H1 (cell line): ENCODE data around the gene SVIL. TPM values are rescaled to one million over a fixed set of nuclear protein-coding genes. Genes with fewer than 3 reads are reported as not detected.

Experiments used
- CTCF ChIA-PET: fragments of 300-600 bp; sonication (Branson Sonifier 250); formaldehyde crosslinking; loops from one replicate; lab custom pipeline; 2021; ENCODE audit not compliant: partially characterized antibody; lab: Charles Lee
- POLR2A ChIA-PET: fragments of 300-600 bp; sonication (Branson Sonifier 250); formaldehyde crosslinking; loops from one replicate; lab custom pipeline; 2021; ENCODE audit warnings: inconsistent platforms; ENCODE audit not compliant: partially characterized antibody; lab: Charles Lee
- DNase-seq, 2 experiments: peaks; one replicate each; pipeline versions ENCODE4 v3.0.0 to v3.0.0-alpha.2; 2010 to 2022; ENCODE audit warnings: low spot score in 2 of 2, low read depth in 1 of 2, mixed read lengths in 1 of 2
- FAIRE-seq: peaks from 2 replicates; lab custom pipeline; 2011; peaks lifted over from hg19 to GRCh38; lab: Jason Lieb, UNC
- H2AFZ ChIP-seq: 2 replicates; pipeline ENCODE4 v1.8.1; 2012; ENCODE audit warnings: low read length, inconsistent platforms
- H2AK5ac ChIP-seq: 2 replicates; pipeline ENCODE4 v1.6.1; 2013; ENCODE audit warnings: low read depth, low read length
- H2BK120ac ChIP-seq: replicated peaks from 2 replicates; pipeline ENCODE3; 2013; ENCODE audit warnings: low read depth, low read length, inconsistent platforms
- H2BK12ac ChIP-seq: 2 replicates; pipeline ENCODE4 v1.6.1; 2013; ENCODE audit warnings: low read depth, low read length
- H2BK15ac ChIP-seq: 2 replicates; pipeline ENCODE4 v1.6.1; 2013; ENCODE audit warnings: low read length
- H2BK20ac ChIP-seq: 2 replicates; pipeline ENCODE4 v1.6.1; 2013; ENCODE audit warnings: low read length
- H2BK5ac ChIP-seq: 2 replicates; pipeline ENCODE4 v1.6.1; 2013; ENCODE audit warnings: low read depth, low read length
- H3K14ac ChIP-seq: 2 replicates; pipeline ENCODE4 v1.6.1; 2013; ENCODE audit warnings: inconsistent platforms; ENCODE audit not compliant: insufficient read length
- H3K18ac ChIP-seq: 2 replicates; pipeline ENCODE4 v1.6.1; 2013; ENCODE audit warnings: low read length; ENCODE audit errors: extremely low read depth
- H3K23ac ChIP-seq: 2 replicates; pipeline ENCODE4 v1.6.1; 2013; ENCODE audit warnings: inconsistent platforms; ENCODE audit not compliant: insufficient read length
- H3K23me2 ChIP-seq: 2 replicates; pipeline ENCODE4 v1.6.1; 2013; ENCODE audit warnings: low read depth, low read length
- H3K27ac ChIP-seq: 2 replicates; pipeline ENCODE4 v1.6.1; 2011; ENCODE audit warnings: low read depth, low read length, inconsistent platforms
- H3K27me3 ChIP-seq, 4 experiments: replicated peaks in 1 of 4; 1 replicate in 1 of 4; 2 replicates in 3 of 4; pipeline versions ENCODE4 v1.6.1 to v1.8.1; 2011 to 2013; ENCODE audit warnings: low read length in 3 of 4, mild to moderate bottlenecking in 3 of 4, inconsistent platforms in 2 of 4, mixed read lengths in 2 of 4, moderate library complexity in 1 of 4; ENCODE audit not compliant: control insufficient read depth in 3 of 4, insufficient read depth in 3 of 4; ENCODE audit errors: extremely low read depth in 1 of 4
- H3K36me3 ChIP-seq, 4 experiments: 2 replicates each; pipeline versions ENCODE4 v1.6.1 to v1.8.1; 2011 to 2013; ENCODE audit warnings: mild to moderate bottlenecking in 4 of 4, low read length in 3 of 4, moderate library complexity in 2 of 4, control low read depth in 1 of 4, inconsistent platforms in 1 of 4; ENCODE audit not compliant: insufficient read depth in 4 of 4, control insufficient read depth in 2 of 4
- H3K4ac ChIP-seq: replicated peaks from 2 replicates; pipeline ENCODE3; 2013; ENCODE audit warnings: low read length, low read depth, mixed read lengths, inconsistent platforms; ENCODE audit not compliant: insufficient read length
- H3K4me1 ChIP-seq, 4 experiments: replicated peaks in 1 of 4; 1 replicate in 1 of 4; 2 replicates in 3 of 4; pipeline versions ENCODE4 v1.6.1 to v1.8.1; 2011 to 2013; ENCODE audit warnings: low read length in 3 of 4, inconsistent platforms in 2 of 4, mixed read lengths in 1 of 4; ENCODE audit not compliant: insufficient read depth in 4 of 4, control insufficient read depth in 3 of 4
- H3K4me2 ChIP-seq, 2 experiments: 2 replicates each; pipeline versions ENCODE4 v1.6.1 to v1.8.1; 2011 to 2013; ENCODE audit warnings: low read depth in 2 of 2, low read length in 2 of 2, control low read depth in 1 of 2, inconsistent platforms in 1 of 2, mild to moderate bottlenecking in 1 of 2; ENCODE audit not compliant: insufficient read depth in 1 of 2
- H3K4me3 ChIP-seq, 4 experiments: fragments of 200-600, 300-600 bp in 1 of 4; sonication (generic), shearing (Covaris generic), sonication (Bioruptor Twin) in 1 of 4; 2 replicates each; pipeline versions ENCODE4 v1.5.1 to v1.8.1; 2011 to 2016; ENCODE audit warnings: low read length in 4 of 4, low read depth in 3 of 4, control low read depth in 2 of 4, inconsistent platforms in 2 of 4, mild to moderate bottlenecking in 2 of 4, mixed read lengths in 1 of 4, moderate library complexity in 1 of 4; ENCODE audit not compliant: insufficient read depth in 2 of 4; ENCODE audit errors: extremely low read depth in 1 of 4
- H3K56ac ChIP-seq: replicated peaks from 2 replicates; pipeline ENCODE3; 2013; ENCODE audit warnings: low read depth, mild to moderate bottlenecking, mixed read lengths, low read length, inconsistent platforms; ENCODE audit not compliant: insufficient read length
- H3K79me1 ChIP-seq: 2 replicates; pipeline ENCODE4 v1.6.1; 2013; ENCODE audit warnings: low read depth, low read length, control low read depth
- H3K79me2 ChIP-seq, 2 experiments: 2 replicates each; pipeline versions ENCODE4 v1.6.1 to v1.8.1; 2012 to 2013; ENCODE audit warnings: low read length in 2 of 2, mild to moderate bottlenecking in 2 of 2, inconsistent platforms in 1 of 2; ENCODE audit not compliant: insufficient read depth in 2 of 2, control insufficient read depth in 1 of 2
- H3K9ac ChIP-seq, 4 experiments: replicated peaks in 1 of 4; 1 replicate in 1 of 4; 2 replicates in 3 of 4; pipeline versions ENCODE4 v1.6.1 to v1.8.1; 2011 to 2013; ENCODE audit warnings: low read depth in 3 of 4, low read length in 3 of 4, control low read depth in 2 of 4, mild to moderate bottlenecking in 2 of 4, moderate library complexity in 2 of 4, inconsistent platforms in 1 of 4; ENCODE audit errors: extremely low read depth in 1 of 4
- H3K9me3 ChIP-seq, 2 experiments: 2 replicates each; pipeline versions ENCODE4 v1.6.1 to v1.8.1; 2012 to 2013; ENCODE audit warnings: mild to moderate bottlenecking in 2 of 2, moderate library complexity in 2 of 2, control low read depth in 1 of 2, inconsistent platforms in 1 of 2, low read depth in 1 of 2, low read length in 1 of 2, mixed read lengths in 1 of 2; ENCODE audit not compliant: insufficient read depth in 2 of 2
- H4K20me1 ChIP-seq, 2 experiments: replicated peaks in 1 of 2; 2 replicates each; pipeline versions ENCODE3 to v1.8.1; 2011 to 2013; ENCODE audit warnings: inconsistent platforms in 2 of 2, low read length in 2 of 2, mild to moderate bottlenecking in 1 of 2; ENCODE audit not compliant: insufficient read depth in 2 of 2, control insufficient read depth in 1 of 2
- H4K5ac ChIP-seq: 2 replicates; pipeline ENCODE4 v1.6.1; 2013; ENCODE audit warnings: low read length, low read depth, mixed read lengths, inconsistent platforms; ENCODE audit not compliant: insufficient read length
- H4K8ac ChIP-seq: 2 replicates; pipeline ENCODE4 v1.8.0; 2013; ENCODE audit warnings: mild to moderate bottlenecking, moderate library complexity, low read length, inconsistent platforms; ENCODE audit not compliant: insufficient read depth; ENCODE audit errors: extremely low read depth
- H4K91ac ChIP-seq: replicated peaks from 2 replicates; pipeline ENCODE3; 2013; ENCODE audit warnings: low read length, mixed read lengths, inconsistent platforms; ENCODE audit not compliant: insufficient read length
- ASH2L ChIP-seq: fragments of 200-600, 300-600 bp; sonication (generic); IDR thresholded peaks from one replicate; pipeline ENCODE4 v1.7.1; 2017; ENCODE audit warnings: low read length
- E2F6 ChIP-seq: IDR thresholded peaks from 2 replicates; pipeline ENCODE4 v1.6.1; 2012; ENCODE audit warnings: inconsistent platforms
- EGR1 ChIP-seq: IDR thresholded peaks from 2 replicates; pipeline ENCODE4 v1.6.1; 2011; ENCODE audit warnings: low read depth, low read length, borderline replicate concordance
- JUND ChIP-seq: IDR thresholded peaks from 2 replicates; pipeline ENCODE4 v1.6.1; 2011; ENCODE audit warnings: mild to moderate bottlenecking, improper control_type of control experiment, low read length
- PHF8 ChIP-seq: fragments of 200-600 bp; sonication (generic); conservative IDR thresholded peaks from 2 replicates; pipeline ENCODE4 v1.7.1; 2012; ENCODE audit warnings: low read depth, mild to moderate bottlenecking, inconsistent platforms, low read length, moderate library complexity
- POLR2AphosphoS5 ChIP-seq: IDR thresholded peaks from 2 replicates; pipeline ENCODE4 v1.6.1; 2011; ENCODE audit warnings: low read depth, low read length
- POU5F1 ChIP-seq: IDR thresholded peaks from 2 replicates; pipeline ENCODE4 v1.6.1; 2011; ENCODE audit warnings: low read depth, mild to moderate bottlenecking, low read length, moderate library complexity
- RFX5 ChIP-seq: IDR thresholded peaks from 2 replicates; pipeline ENCODE4 v1.6.1; 2011; ENCODE audit warnings: low read depth, low read length, improper control_type of control experiment, borderline replicate concordance
- RXRA ChIP-seq: IDR thresholded peaks from 2 replicates; pipeline ENCODE4 v1.6.1; 2011; ENCODE audit warnings: low read depth, mild to moderate bottlenecking, low read length, moderate library complexity; ENCODE audit not compliant: insufficient read depth
- SP4 ChIP-seq: IDR thresholded peaks from 2 replicates; pipeline ENCODE4 v1.6.1; 2012; ENCODE audit warnings: low read length, inconsistent platforms
- SUZ12 ChIP-seq: fragments of 200-600 bp; sonication (generic); IDR thresholded peaks from 2 replicates; pipeline ENCODE4 v1.6.1; 2012; ENCODE audit warnings: mild to moderate bottlenecking, inconsistent platforms, low read length, moderate library complexity, mixed read lengths
- WGBS, 2 experiments: shearing (Covaris generic) in 1 of 2; methylation state at CpG; one replicate each; pipeline versions ENCODE4 v1.1.6 to v1.1.7; 2013 to 2015; ENCODE audit warnings: low lambda C conversion rate in 2 of 2, mixed read lengths in 2 of 2, inconsistent platforms in 1 of 2, low coverage in 1 of 2, missing lambda C conversion rate in 1 of 2; ENCODE audit not compliant: insufficient replicate concordance in 2 of 2, insufficient coverage in 1 of 2, insufficient read length in 1 of 2; ENCODE audit errors: extremely low coverage in 1 of 2, missing lambda C conversion rate in 1 of 2; 5-methylcytosine and 5-hydroxymethylcytosine counted together
- polyA plus RNA-seq, 7 experiments: library from polyadenylated mRNA; depleted of rRNA in 3 of 7; stranded (reverse) in 5 of 7; unstranded in 2 of 7; fragments of >200 nt in 5 of 7; fragments of 200-250 nt in 2 of 7; gene quantifications; 1 replicate in 5 of 7; 2 replicates in 1 of 7; 4 replicates in 1 of 7; pipeline versions ENCODE4 v1.2.1 to v1.2.3, GENCODE V29; 2011 to 2013; ENCODE audit warnings: missing spikeins in 2 of 7, mixed read lengths in 2 of 7
- total RNA-seq: library from RNA; stranded (reverse); fragmentation: NEBNext Ultra II Directional; extraction: Animal tissue kit (Norgen Biotek cat#: 25700); gene quantifications from 2 replicates; pipeline ENCODE4 v1.2.1, GENCODE V29; 2021

The SVIL gene
- total and polyA plus RNA-seq, 2 of the 8 experiments (the other 6 are each of a cell fraction or from before 2014, with no cell fraction given): 4.7 to 15.4 TPM

GRCh38 chr10:29431711-29432110, 203.1 kb downstream of the SVIL start:
- Histone ChIP-seq H2BK15ac (no peak overlapping the region), H3K4me1 (no peaks in the 10 kb centered on the region), H4K91ac (no peak overlapping the region), H3K36me3 (no peaks in the 10 kb centered on the region), H3K79me1 (no peaks in the 10 kb centered on the region), H2AK5ac (no peak overlapping the region), H4K20me1 (no peaks in the 10 kb centered on the region), H2BK5ac (no peak overlapping the region), H3K9ac (no peak overlapping the region), H4K5ac (no peak overlapping the region), H4K8ac (no peak overlapping the region), H3K23ac (no peak overlapping the region), H2AFZ (no peak overlapping the region), H3K23me2 (no peaks in the 10 kb centered on the region), H3K18ac (no peak overlapping the region), H3K56ac (no peak overlapping the region), H3K79me2 (no peaks in the 10 kb centered on the region), H3K14ac (no peak overlapping the region), H3K4ac (no peak overlapping the region), H3K4me3 (no peak overlapping the region), H3K4me2 (no peak overlapping the region), H2BK20ac (no peak overlapping the region), H3K9me3 (no peaks in the 10 kb centered on the region; a peak in 1 of 4 replicates), H3K27ac (no peak overlapping the region), H3K27me3 (no peaks in the 10 kb centered on the region), H2BK12ac (no peak overlapping the region), H2BK120ac (no peak overlapping the region)
- TF ChIP-seq POLR2AphosphoS5: no peak
- no peak for TF ChIP-seq PHF8
- no peak for TF ChIP-seq E2F6
- TF ChIP-seq EGR1: no peak
- no peak for TF ChIP-seq POU5F1
- TF ChIP-seq SUZ12: no peak
- no peak for TF ChIP-seq SP4
- no peak for TF ChIP-seq JUND
- TF ChIP-seq ASH2L: no peak
- TF ChIP-seq RXRA: no peak
- TF ChIP-seq RFX5: no peak
- WGBS, 2 experiments: 83% methylated on average over 1 of the region's 1 CpG; no CpG with 5 or more reads in 1 of the 2 experiments
- FAIRE-seq (no peak), DNase-seq (no peak)
- ChIA-PET POLR2A (no interaction called here), CTCF (interaction anchor here (2.4 kb wide), 1 partner anchor 14 kb away, joined by 7 read pairs; no protein-coding TSS in a partner anchor)
